Measurements from ENCODE around the gene LRRIQ3. TPM values are rescaled to one million over a fixed set of nuclear protein-coding genes. Genes with fewer than 3 reads are reported as not detected.

The LRRIQ3 gene
- total RNA-seq, 6 experiments from 2014 or later, result 0.33 to 2.3 (median 0.68) TPM; not detected in 1

- H3K27me3 ChIP-seq, result no peaks in the 10 kb centered on the region
- intact Hi-C loops (cut with DNase I), result no loop called here
- no peaks in the 10 kb centered on the region for H3K9me3 ChIP-seq
- no peaks in the 10 kb centered on the region for H3K36me3 ChIP-seq
- no peak overlapping the region for H3K27ac ChIP-seq
- TF ChIP-seq CTCF (IDR thresholded peaks at IDR 0.05) (no peak), POLR2A (IDR thresholded peaks at IDR 0.05) (no peak)
- H3K4me1 ChIP-seq, result no peaks in the 10 kb centered on the region
- DNase-seq (no peak), ATAC-seq (peak in 2 of 4 donors; percentile 19 to 38)
- 91% methylated on average over 4 of the region's 7 CpGs for WGBS (ENCODE audit: insufficient coverage, low coverage, low lambda C conversion rate, missing lambda C conversion rate)
- no peak overlapping the region for H3K4me3 ChIP-seq
These were observed 187.8 kb downstream of the LRRIQ3 start for GRCh38 chr1:74010206-74010605.

- 31% methylated on average over 4 of the region's 4 CpGs for WGBS (ENCODE audit: insufficient coverage, low coverage, low lambda C conversion rate, missing lambda C conversion rate)
- intact Hi-C loops (cut with DNase I), result no loop called here
- no peak for ATAC-seq
- no peak for DNase-seq
- H3K4me3 ChIP-seq, result no peak overlapping the region
- no peak for TF ChIP-seq POLR2A (IDR thresholded peaks at IDR 0.05)
- no peak for TF ChIP-seq CTCF (IDR thresholded peaks at IDR 0.05)
- no peaks in the 10 kb centered on the region for H3K9me3 ChIP-seq
- no peak overlapping the region for H3K27ac ChIP-seq
- H3K4me1 ChIP-seq, result no peaks in the 10 kb centered on the region
- no peaks in the 10 kb centered on the region for H3K36me3 ChIP-seq
- H3K27me3 ChIP-seq, result no peaks in the 10 kb centered on the region
These were observed 192.4 kb downstream of the LRRIQ3 start for GRCh38 chr1:74005533-74005932.

GRCh38 chr1:74003806-74004205, 194.2 kb downstream of the LRRIQ3 start:
- H3K4me1 ChIP-seq, result no peaks in the 10 kb centered on the region
- ATAC-seq (no peak), DNase-seq (no peak)
- no peaks in the 10 kb centered on the region for H3K27me3 ChIP-seq
- no peaks in the 10 kb centered on the region for H3K36me3 ChIP-seq
- no peak overlapping the region for H3K27ac ChIP-seq
- intact Hi-C loops (cut with DNase I), result no loop called here
- no peak overlapping the region for H3K4me3 ChIP-seq
- no peak for TF ChIP-seq POLR2A (IDR thresholded peaks at IDR 0.05)
- TF ChIP-seq CTCF (IDR thresholded peaks at IDR 0.05), result no peak
- H3K9me3 ChIP-seq, result no peaks in the 10 kb centered on the region

- no peak overlapping the region for H3K27ac ChIP-seq
- no peak overlapping the region for H3K4me3 ChIP-seq
- ATAC-seq (peak; percentile 52 to 61 (median 59)), DNase-seq (no peak)
- 0% methylated on average over 2 of the region's 2 CpGs for WGBS (ENCODE audit: insufficient coverage, low coverage, low lambda C conversion rate, missing lambda C conversion rate)
- no peaks in the 10 kb centered on the region for H3K36me3 ChIP-seq
- no peaks in the 10 kb centered on the region for H3K9me3 ChIP-seq
- no peak for TF ChIP-seq POLR2A (IDR thresholded peaks at IDR 0.05)
- peak; percentile 32 to 59 (median 50) for TF ChIP-seq CTCF (IDR thresholded peaks at IDR 0.05)
- H3K4me1 ChIP-seq, result no peaks in the 10 kb centered on the region
- intact Hi-C loops (cut with DNase I), result no loop called here
- H3K27me3 ChIP-seq, result no peaks in the 10 kb centered on the region
These were observed 199.5 kb downstream of the LRRIQ3 start for GRCh38 chr1:73998348-73998959.

Measured in right lobe of liver (tissue), 6 donors.